ENCODE data around the gene NRN1L.
"Not testable (repeated sequence)": the region's sequence is repeated elsewhere in the genome, so short reads cannot be mapped to it uniquely, and the experiment has no call there.

The NRN1L gene

GRCh38 chr16:67882374-67883145, 2.1 kb upstream of the NRN1L start:
- no peak for DNase-seq (ENCODE audit: low read depth in 4 of 4, low spot score in 1 of 4)

- no peak for DNase-seq (ENCODE audit: low read depth in 4 of 4, low spot score in 1 of 4)
Observed at GRCh38 chr16:67883146-67883871, 1.4 kb upstream of the NRN1L start.

GRCh38 chr16:67883872-67884261, 818 bp upstream of the NRN1L start:
- peak; percentile 47 to 63 (median 57) for DNase-seq (ENCODE audit: low read depth in 4 of 4, low spot score in 1 of 4)

GRCh38 chr16:67885545-67885944, 860 bp downstream of the NRN1L start:
- DNase-seq (ENCODE audit: low read depth in 4 of 4, low spot score in 1 of 4): no peak

DNA sequence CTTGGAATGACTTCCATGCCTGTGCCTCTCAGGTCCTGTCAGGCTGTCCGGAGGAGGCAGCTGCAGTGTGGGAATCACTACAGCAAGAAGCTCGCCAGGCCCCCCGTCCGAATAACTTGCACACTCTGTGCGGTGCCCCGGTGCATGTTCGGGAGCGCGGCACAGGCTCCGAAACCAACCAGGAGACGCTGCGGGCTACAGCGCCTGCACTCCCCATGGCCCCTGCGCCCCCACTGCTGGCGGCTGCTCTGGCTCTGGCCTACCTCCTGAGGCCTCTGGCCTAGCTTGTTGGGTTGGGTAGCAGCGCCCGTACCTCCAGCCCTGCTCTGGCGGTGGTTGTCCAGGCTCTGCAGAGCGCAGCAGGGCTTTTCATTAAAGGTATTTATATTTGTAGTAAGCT, 1.3 kb downstream of the NRN1L start:
- DNase-seq (ENCODE audit: low read depth in 4 of 4, low spot score in 1 of 4): no peak

DNA sequence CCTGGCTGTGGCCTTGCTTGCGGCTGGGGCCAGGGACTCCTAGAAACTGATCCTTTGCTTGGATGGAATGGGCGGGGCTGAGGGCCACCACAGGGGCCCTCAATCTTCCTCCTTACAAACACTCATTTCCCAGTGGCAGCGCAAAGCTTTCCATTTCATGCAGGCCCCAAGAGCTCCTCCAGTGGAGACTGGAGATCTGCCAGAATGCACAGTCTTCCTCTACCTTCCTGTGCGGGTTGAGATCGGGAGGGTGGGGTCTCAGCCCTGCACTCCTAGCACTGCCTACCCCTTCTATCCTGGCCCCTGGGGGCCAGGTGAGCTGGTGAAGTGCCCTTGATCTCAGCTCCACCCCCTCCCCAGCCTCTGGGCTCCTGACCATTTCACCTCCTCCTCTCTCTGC, 1.7 kb downstream of the NRN1L start:
- no peak for DNase-seq (ENCODE audit: low read depth in 4 of 4, low spot score in 1 of 4)

DNA sequence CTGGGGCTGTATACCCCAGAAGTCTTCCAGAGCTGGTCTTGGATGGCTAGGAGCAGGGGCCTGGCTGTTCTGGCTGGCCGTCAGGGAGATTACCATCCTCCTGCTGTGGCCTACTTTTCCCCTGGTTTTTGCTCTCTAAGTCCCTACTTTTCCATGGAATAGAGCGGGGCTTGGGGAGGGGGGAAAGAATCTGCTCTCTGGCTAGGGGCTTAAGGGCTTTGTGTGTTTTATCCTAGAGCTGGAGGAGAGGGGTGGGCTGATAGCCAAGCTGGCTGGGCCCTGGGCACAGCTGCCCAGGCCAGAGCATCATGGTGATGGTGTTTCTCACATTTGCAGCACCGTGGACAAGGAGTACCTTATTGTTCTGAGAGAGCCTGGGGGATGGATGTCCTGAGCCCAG, 3.6 kb downstream of the NRN1L start:
- no peak for DNase-seq (ENCODE audit: low read depth in 4 of 4, low spot score in 1 of 4)

DNA sequence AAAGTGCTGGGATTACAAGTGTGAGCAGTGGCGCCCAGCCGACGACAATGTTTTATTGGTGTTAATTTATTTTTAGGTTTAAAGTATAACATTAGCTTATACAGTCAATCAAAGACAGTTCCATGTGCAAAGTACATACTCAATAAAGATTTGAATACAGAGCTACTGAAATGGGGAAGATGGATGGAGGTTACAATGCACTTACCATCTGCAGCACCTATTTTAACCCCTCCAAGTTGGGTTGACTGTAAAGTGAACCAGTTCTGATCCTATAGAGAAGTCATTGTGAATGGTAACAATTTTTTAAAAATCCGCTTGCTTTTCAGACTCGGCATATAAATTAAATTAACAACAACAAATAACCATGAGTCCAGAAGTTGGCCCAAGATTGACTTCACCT, 7.7 kb downstream of the NRN1L start:
- DNase-seq (ENCODE audit: low read depth in 4 of 4, low spot score in 1 of 4): no peak

DNA sequence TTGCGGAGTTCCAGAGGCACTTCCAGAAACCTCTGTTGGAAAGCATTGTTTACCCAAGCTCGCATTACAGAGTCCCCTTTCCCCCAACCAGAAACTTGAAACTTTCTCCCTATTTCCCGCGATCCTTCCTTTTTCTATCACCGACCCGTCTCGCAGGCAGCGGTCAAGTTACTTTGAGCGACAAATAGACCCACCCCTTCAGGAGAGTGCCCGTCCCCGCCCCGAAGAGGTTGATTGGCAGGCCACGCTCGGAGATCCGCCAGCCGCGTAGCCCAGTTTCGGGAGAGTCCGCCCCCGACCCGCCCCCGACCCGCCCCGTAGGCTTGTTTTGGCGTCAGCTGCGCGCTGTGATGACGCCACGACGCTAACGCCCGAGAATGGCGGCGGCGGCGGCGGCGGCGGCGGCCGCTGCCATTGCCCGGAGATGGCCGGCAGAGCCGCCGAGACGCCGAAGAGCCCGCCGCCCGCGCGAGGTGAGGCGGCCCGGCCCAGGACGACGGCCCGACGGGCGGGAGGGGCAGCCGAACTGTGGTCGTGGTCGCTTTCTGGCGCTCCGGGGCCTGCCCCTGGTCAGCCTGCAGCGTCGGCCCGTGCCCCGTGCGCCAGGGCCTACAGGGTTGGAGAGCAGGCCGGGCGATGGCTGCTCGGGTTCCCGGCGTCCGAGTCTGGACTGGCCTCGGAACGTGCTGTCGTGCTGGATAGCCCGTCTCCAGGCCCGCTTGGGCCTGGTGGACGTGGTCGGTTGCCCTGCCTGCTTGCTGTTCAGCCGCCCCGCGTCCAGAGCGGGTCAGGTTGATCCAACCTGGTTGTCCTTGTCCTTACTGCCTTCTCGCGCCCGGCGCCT, 8.4 kb downstream of the NRN1L start, which contains the start of gene PSKH1:
PSKH1 (plus strand) TSS at position 356 of the 844 bp plus-strand sequence. CDS start 15,496 bp downstream, outside the sequence.
- DNase-seq (ENCODE audit: low read depth in 4 of 4, low spot score in 1 of 4): peak; percentile 83 to 93 (median 92)

- DNase-seq (ENCODE audit: low read depth in 4 of 4, low spot score in 1 of 4): no peak
Observed at GRCh38 chr16:67893743-67894399, 9.2 kb downstream of the NRN1L start.

GRCh38 chr16:67897231-67897630, 12.5 kb downstream of the NRN1L start:
- no peak for DNase-seq (ENCODE audit: low read depth in 4 of 4, low spot score in 1 of 4)

- no peak for DNase-seq (ENCODE audit: low read depth in 4 of 4, low spot score in 1 of 4)
Observed at GRCh38 chr16:67901734-67902133, 17.0 kb downstream of the NRN1L start.

GRCh38 chr16:67902831-67903230, 18.1 kb downstream of the NRN1L start:
- DNase-seq (ENCODE audit: low read depth in 4 of 4, low spot score in 1 of 4): no peak

DNA sequence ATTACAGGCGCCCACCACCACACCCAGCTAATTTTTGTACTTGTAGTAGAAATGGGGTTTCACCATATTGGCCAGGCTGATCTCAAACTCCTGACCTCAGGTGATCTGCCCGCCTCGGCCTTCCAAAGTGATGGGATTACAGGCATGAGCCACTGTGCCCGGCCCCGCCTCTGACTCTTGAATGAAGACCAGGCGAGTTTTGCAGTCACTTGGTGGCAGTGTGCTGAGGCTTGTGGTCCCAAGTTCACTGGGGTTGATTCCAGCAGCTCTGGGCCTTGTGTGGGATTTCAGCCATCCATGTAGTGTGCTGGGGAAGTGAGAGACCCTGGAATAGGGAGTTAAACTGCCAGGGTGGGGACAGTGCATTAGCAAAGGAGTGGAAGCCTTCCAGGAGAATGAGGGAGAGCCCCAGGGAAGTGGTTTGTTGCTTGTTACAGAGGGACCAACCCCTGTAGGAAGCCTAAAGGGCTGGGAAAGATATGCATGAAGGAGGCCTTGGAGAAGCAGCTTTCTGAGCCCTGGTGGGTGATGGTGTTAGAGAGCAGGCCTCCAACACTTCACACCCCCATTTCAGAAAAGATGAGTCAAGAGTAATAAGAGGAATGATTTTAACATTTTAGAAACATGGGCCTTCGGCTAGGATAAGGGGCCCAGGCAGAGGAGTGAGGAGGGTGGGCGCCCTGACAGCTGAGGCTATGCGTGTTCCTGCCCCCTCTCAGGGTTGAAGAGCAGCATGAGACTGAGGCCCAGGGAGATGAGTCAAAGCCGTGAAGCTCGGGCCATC, 22.9 kb downstream of the NRN1L start:
- no peak for DNase-seq (ENCODE audit: low read depth in 4 of 4, low spot score in 1 of 4)

DNA sequence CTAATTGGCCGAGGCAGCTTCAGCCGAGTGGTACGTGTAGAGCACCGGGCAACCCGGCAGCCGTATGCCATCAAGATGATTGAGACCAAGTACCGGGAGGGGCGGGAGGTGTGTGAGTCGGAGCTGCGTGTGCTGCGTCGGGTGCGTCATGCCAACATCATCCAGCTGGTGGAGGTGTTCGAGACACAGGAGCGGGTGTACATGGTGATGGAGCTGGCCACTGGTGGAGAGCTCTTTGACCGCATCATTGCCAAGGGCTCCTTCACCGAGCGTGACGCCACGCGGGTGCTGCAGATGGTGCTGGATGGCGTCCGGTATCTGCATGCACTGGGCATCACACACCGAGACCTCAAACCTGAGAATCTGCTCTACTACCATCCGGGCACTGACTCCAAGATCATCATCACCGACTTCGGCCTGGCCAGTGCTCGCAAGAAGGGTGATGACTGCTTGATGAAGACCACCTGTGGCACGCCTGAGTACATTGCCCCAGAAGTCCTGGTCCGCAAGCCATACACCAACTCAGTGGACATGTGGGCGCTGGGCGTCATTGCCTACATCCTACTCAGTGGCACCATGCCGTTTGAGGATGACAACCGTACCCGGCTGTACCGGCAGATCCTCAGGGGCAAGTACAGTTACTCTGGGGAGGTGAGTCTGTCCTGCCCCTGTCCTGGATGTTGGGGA, 24.5 kb downstream of the NRN1L start:
- DNase-seq (ENCODE audit: low read depth in 4 of 4, low spot score in 1 of 4): no peak

GRCh38 chr16:67910158-67910557, 25.5 kb downstream of the NRN1L start:
- no peak for DNase-seq (ENCODE audit: low read depth in 4 of 4, low spot score in 1 of 4)

DNA sequence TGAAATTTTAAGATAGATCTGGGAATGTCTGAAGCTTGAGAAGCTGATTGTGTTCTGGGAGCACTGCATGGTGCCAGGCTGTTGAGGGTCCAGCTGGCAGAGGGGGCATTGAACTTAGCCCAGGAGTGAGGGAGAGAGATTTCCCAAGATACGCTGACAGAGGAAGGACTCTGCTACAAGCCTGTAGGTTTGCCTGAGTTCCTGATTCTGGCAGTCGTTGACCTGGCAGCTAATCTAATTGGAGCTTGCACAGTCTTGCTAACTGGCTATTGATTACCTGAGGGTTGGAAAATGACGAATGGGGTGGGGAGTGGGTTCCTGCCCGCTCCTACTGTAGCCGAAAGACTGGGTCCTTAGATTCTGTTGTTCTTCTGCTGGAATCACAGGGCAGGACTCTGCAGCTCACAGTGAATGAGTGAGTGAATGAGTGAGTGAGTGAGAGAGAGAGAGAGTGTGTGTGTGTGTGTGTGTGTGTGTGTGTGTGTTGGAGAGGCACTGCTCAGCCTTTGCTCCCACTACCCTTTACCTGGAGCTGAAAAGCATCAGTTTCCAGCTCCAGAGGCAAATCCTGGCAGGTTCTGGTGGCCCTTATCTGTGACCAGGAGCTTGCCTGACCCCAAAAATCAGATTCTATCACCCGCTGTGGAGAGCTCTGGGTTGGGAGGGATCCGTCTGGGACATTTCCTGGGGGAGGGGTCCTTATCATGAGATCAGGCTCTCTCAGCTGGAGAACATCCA, 30.2 kb downstream of the NRN1L start:
- DNase-seq (ENCODE audit: low read depth in 4 of 4, low spot score in 1 of 4): no peak

DNA sequence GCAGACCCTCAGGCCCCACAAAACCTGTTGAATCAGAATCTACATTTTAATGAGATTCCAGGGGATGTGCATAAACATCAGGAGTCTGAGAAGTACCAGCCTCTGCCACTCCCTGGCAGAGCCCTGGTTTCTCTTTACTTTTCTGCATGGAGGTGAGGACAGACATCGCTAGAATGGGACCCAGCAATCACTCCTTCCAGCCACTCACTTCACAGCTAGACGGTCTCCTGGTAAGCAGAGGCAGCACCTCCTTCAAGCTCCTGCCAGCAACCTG, 30.7 kb downstream of the NRN1L start:
- DNase-seq (ENCODE audit: low read depth in 4 of 4, low spot score in 1 of 4): not testable (repeated sequence)
